Natural killer cell treated with Interleukin-12 subunit alpha and Interleukin-12 subunit beta and Interleukin-15 and Interleukin-18, amount 100 ng/mL, for 72 hours (primary cell): Measurements from ENCODE around the gene KRTAP23-1. TPM values are rescaled to one million over a fixed set of nuclear protein-coding genes. Genes with fewer than 3 reads are reported as not detected.

ENCODE experiments used
- ATAC-seq, 2 donors: fragments of 150-1000 bp; cut with Tn5 transposase in 1 of 2; sonication (Bioruptor Pico), chemical (Tn5 transposase) in 1 of 2; 2 replicates each; pipeline ENCODE4 v1.10.0; 2021
- DNase-seq: peaks from one replicate; pipeline ENCODE4 v3.0.0; 2022; ENCODE audit warnings: low spot score
- H3K27ac Mint-ChIP-seq, 2 donors: 1 replicate in 1 of 2; 2 replicates in 1 of 2; pipeline ENCODE4 v1.8.0; 2022; ENCODE audit warnings: mixed read lengths in 2 of 2, mild to moderate bottlenecking in 1 of 2, moderate library complexity in 1 of 2
- H3K27me3 Mint-ChIP-seq, 2 donors: 1 replicate in 1 of 2; 2 replicates in 1 of 2; pipeline ENCODE4 v1.8.0; 2022; ENCODE audit warnings: mixed read lengths in 2 of 2
- H3K36me3 Mint-ChIP-seq: one replicate; pipeline ENCODE4 v1.8.0; 2022; ENCODE audit warnings: mixed read lengths
- H3K4me1 Mint-ChIP-seq, 2 donors: 1 replicate in 1 of 2; 2 replicates in 1 of 2; pipeline ENCODE4 v1.8.0; 2022; ENCODE audit warnings: low read depth in 2 of 2, mixed read lengths in 2 of 2, mild to moderate bottlenecking in 1 of 2
- H3K4me3 Mint-ChIP-seq: one replicate; pipeline ENCODE4 v1.8.0; 2022; ENCODE audit warnings: mixed read lengths
- H3K9me3 Mint-ChIP-seq: 2 replicates; pipeline ENCODE4 v1.8.0; 2022; ENCODE audit warnings: mixed read lengths
- total RNA-seq, 2 donors: library from RNA; stranded (reverse); gene quantifications; one replicate each; pipeline ENCODE4 v1.2.3, GENCODE V29; 2022

Gene KRTAP23-1
- total RNA-seq, 2 donors from 2014 or later, result not detected

DNA sequence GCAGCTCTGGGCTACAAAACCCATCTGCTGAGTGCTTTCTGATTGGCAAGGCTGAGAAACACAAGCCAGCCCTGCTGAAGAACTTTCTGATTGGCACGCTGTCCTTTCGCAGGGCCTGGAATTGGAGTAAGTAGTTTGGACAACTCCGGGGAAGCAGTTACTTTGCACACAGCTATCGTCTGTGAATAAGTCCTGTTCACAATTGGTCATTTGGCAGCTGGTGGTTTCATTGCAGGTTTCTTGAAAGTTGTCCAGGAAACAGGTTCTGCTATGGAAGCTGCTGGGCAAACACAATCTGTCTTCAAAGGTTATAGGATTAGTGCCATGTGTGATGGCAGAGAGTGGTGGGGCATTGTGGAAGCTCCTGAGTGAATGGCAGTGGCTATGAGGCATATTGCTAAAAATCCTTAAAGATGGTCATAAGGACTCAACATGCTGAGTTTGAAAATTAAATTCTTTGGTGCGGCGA, 11.1 kb downstream of the KRTAP23-1 start, which contains the start of gene KRTAP27-1:
Gene KRTAP27-1 (minus strand): TSS at position 419 of the 469 bp plus-strand sequence. CDS start 26 bp downstream, at position 393.
- Mint-ChIP-seq H3K4me1 (no peaks in the 10 kb centered on the region), H3K27ac (no peak within 1 kb of the TSS), H3K4me3 (no peak within 1 kb of the TSS), H3K27me3 (no peaks in the 10 kb centered on the region), H3K36me3 (no peaks in the 10 kb centered on the region), H3K9me3 (no peaks in the 10 kb centered on the region)
- ATAC-seq (no peak), DNase-seq (no peak)

DNA sequence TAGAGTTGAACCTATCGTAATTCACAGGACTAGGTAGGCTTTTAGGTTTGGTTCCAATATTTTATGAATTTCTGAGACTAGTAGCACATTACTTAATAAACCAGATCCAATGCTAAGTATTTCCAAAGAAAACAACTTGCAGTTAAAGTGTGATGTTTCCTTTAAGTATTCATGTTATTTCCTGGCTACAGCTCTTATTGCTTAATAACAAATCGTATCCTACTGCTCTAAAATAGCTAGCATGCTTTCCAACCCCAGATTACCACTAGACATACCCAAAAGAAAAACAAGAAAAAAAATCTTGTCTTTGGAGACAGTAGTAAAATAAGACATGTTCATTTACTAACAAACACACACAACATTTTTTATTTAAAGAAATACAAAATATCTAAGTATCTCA, 11.8 kb downstream of the KRTAP23-1 start:
- Mint-ChIP-seq H3K4me3 (no peak overlapping the region), H3K27me3 (no peaks in the 10 kb centered on the region), H3K36me3 (no peaks in the 10 kb centered on the region), H3K9me3 (no peaks in the 10 kb centered on the region), H3K27ac (no peak overlapping the region), H3K4me1 (no peaks in the 10 kb centered on the region)
- no peak for ATAC-seq
- no peak for DNase-seq

- DNase-seq, result no peak
- no peaks in the 10 kb centered on the region for H3K4me1 Mint-ChIP-seq
- no peaks in the 10 kb centered on the region for H3K27me3 Mint-ChIP-seq
- no peak overlapping the region for H3K4me3 Mint-ChIP-seq
- H3K9me3 Mint-ChIP-seq, result no peaks in the 10 kb centered on the region
- no peaks in the 10 kb centered on the region for H3K36me3 Mint-ChIP-seq
- no peak overlapping the region for H3K27ac Mint-ChIP-seq
- no peak for ATAC-seq
Measured at GRCh38 chr21:30333736-30334135, 14.7 kb downstream of the KRTAP23-1 start.

DNA sequence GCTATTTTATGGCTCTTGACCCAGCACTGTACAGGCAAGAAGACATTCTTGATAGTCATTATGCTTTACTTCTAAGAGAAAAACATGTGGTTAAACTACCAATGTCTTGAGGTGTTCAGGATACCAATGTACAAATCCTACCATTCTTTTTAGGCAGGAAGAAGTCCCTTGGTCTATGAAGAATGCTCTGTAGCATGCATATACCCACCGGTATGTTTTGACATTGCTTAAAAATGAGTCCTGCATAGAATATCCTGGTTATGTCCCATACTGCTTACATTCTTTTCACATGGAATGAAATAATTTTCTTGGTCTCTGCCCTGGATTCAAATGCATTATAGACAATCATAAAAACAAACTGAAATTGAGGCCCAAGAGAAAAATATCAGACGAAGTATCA, 15.7 kb downstream of the KRTAP23-1 start:
- Mint-ChIP-seq H3K27me3 (no peaks in the 10 kb centered on the region), H3K4me1 (no peaks in the 10 kb centered on the region), H3K9me3 (no peaks in the 10 kb centered on the region), H3K36me3 (no peaks in the 10 kb centered on the region), H3K4me3 (no peak overlapping the region), H3K27ac (no peak overlapping the region)
- ATAC-seq (no peak), DNase-seq (no peak)

DNA sequence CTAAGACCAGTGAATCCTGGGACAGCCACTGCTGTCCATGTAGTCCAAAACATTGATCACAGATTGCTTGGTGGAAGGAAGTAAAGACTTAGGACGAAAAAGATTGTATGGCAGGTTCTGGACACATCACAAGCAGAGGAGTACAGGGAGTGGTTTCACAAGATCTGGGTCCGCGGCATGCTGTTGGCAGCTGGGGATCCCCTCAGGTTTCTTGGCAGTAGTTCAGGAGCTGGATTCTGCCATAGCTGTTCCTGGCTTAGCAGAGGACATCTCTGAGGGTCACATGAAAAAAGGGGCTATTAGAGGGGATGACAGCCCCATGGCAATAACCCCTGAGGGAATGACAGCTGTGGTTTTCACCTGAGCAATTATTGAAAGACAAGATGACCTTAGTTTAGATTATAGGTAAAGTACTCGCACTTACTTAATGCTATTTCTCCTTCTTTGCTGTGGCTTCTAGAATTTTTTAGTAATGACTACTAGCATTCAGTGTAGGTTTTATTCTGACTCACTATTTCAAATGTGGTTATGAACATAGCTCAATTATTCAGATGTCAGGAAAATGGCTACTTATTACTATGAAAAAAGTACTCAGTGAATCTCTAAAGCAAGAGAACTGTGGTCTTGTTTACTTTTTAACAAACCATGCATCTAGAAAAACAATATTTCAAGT, 19.1 kb downstream of the KRTAP23-1 start:
- H3K36me3 Mint-ChIP-seq, result no peaks in the 10 kb centered on the region
- H3K4me3 Mint-ChIP-seq, result no peak overlapping the region
- H3K9me3 Mint-ChIP-seq, result no peaks in the 10 kb centered on the region
- no peaks in the 10 kb centered on the region for H3K27me3 Mint-ChIP-seq
- DNase-seq (no peak), ATAC-seq (no peak)
- no peak overlapping the region for H3K27ac Mint-ChIP-seq
- no peaks in the 10 kb centered on the region for H3K4me1 Mint-ChIP-seq

DNA sequence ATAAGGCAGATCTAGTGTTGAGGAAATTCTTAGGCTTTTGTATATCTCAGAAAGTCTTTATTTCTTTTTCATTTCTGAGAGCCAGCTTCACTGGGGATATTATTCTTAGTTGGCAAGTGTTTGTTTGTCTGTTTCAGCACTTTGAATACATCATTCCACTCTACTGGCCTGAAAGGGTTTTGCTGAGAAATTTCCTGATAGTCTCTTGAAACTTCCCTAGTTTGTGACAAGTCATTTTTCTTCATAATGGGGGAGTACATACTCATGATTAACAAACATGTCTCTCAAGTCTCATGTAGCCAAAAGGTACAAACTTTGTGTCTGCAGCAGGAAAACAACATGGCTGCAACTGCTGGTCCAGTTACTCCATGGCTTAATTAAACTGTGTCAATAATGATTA, 22.0 kb downstream of the KRTAP23-1 start:
- no peaks in the 10 kb centered on the region for H3K4me1 Mint-ChIP-seq
- H3K27me3 Mint-ChIP-seq, result no peaks in the 10 kb centered on the region

GRCh38 chr21:30320215-30320614, 28.2 kb downstream of the KRTAP23-1 start, which contains the start of gene KRTAP26-1:
TSS of gene KRTAP26-1 (minus strand) at chr21:30320315. CDS start at chr21:30320035, 280 bp downstream.
- DNase-seq, result no peak
- Mint-ChIP-seq H3K27me3 (no peaks in the 10 kb centered on the region), H3K36me3 (no peaks in the 10 kb centered on the region), H3K27ac (no peak within 1 kb of the TSS), H3K9me3 (peaks cover 8% of the 10 kb centered on the region), H3K4me1 (no peaks in the 10 kb centered on the region), H3K4me3 (no peak within 1 kb of the TSS)
- no peak for ATAC-seq

More for the DNA sequence above, 22.0 kb downstream of the KRTAP23-1 start:
- no peaks in the 10 kb centered on the region for H3K9me3 Mint-ChIP-seq
- ATAC-seq (no peak), DNase-seq (no peak)
- no peaks in the 10 kb centered on the region for H3K36me3 Mint-ChIP-seq
- no peak overlapping the region for H3K4me3 Mint-ChIP-seq
- H3K27ac Mint-ChIP-seq, result no peak overlapping the region

DNA sequence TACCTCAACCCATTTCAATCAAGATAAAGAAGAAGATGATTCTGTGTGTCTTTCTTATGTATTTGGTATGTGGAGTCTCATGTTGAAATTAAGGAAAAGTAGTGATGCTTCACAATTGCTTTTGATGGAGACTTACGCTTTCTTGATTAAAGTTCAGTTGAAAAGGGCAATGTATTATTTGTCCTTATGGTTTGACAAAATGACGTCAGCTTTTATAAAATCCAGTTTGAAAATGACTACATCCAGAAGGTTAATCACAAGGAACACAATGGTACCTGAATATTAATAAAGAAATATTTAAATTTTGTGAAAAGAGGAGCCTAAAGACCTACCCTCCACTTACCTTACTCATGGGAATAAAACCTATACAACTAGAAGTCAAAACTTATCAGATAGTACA, 32.7 kb downstream of the KRTAP23-1 start:
- H3K9me3 Mint-ChIP-seq, result peaks cover 8% of the 10 kb centered on the region
- no peaks in the 10 kb centered on the region for H3K27me3 Mint-ChIP-seq
- no peak for DNase-seq
- ATAC-seq, result no peak
- H3K27ac Mint-ChIP-seq, result no peak overlapping the region
- no peak overlapping the region for H3K4me3 Mint-ChIP-seq
- H3K4me1 Mint-ChIP-seq, result no peaks in the 10 kb centered on the region
- H3K36me3 Mint-ChIP-seq, result no peaks in the 10 kb centered on the region

DNA sequence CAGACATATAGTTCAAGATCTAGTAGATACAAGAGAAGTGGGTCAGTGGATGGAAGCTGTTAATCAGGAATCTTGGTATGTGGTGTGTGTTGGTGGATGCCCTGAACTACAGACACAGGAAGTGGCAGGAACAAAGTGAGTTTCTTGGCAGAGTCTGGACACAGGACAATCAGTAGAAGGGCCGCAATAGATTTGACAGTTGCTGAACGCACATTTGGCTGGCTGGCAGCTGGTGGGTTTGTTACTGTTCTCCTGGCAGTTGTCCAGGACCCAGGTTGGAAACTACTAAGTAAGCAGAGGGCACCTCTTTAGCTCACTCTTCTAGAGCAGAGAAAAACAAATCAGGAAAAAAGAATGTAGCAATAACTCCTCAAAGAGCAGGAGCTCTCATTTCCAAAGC, 41.5 kb downstream of the KRTAP23-1 start:
- Mint-ChIP-seq H3K9me3 (peaks cover 4% of the 10 kb centered on the region), H3K4me1 (no peaks in the 10 kb centered on the region), H3K4me3 (no peak overlapping the region), H3K27me3 (no peaks in the 10 kb centered on the region), H3K27ac (no peak overlapping the region), H3K36me3 (no peaks in the 10 kb centered on the region)
- DNase-seq (no peak), ATAC-seq (no peak)

DNA sequence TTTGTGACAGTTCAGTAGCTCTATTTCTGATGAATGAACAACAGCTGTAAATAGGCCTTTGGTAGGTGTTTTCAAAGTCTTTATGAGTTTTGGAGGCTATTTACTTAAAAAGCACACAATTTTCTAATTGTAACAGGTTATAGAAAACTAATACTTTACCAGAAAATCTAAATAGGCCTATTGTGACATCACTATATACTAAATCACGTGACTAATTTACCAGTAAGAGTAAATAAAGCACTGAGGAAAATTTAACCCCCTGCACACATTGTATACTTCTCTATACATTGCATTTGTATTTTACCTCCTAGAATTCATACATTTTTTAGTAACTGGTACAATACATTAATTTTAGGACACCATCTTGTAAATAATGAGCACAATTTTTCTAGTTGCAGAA, 43.3 kb downstream of the KRTAP23-1 start:
- no peaks in the 10 kb centered on the region for H3K4me1 Mint-ChIP-seq
- DNase-seq (no peak), ATAC-seq (no peak)
- H3K27ac Mint-ChIP-seq, result no peak overlapping the region
- H3K36me3 Mint-ChIP-seq, result no peaks in the 10 kb centered on the region
- H3K27me3 Mint-ChIP-seq, result no peaks in the 10 kb centered on the region
- H3K4me3 Mint-ChIP-seq, result no peak overlapping the region
- H3K9me3 Mint-ChIP-seq, result peaks cover 4% of the 10 kb centered on the region

Other genes starting within 250 kb of the KRTAP23-1 start
- not detected for gene CLDN17, start 181.8 kb downstream of the KRTAP23-1 start, total RNA-seq
- not detected for gene CLDN8, start 132.5 kb downstream of the KRTAP23-1 start, total RNA-seq
- not detected for gene KRTAP24-1, start 65.7 kb downstream of the KRTAP23-1 start, total RNA-seq
- gene KRTAP25-1, start 59.1 kb downstream of the KRTAP23-1 start, total RNA-seq, result not detected
- not detected for gene KRTAP26-1, start 28.3 kb downstream of the KRTAP23-1 start, total RNA-seq
- not detected for gene KRTAP27-1, start 10.9 kb downstream of the KRTAP23-1 start, total RNA-seq
- not detected for gene KRTAP13-2, start 23.7 kb upstream of the KRTAP23-1 start, total RNA-seq
- not detected for gene KRTAP13-1, start 47.4 kb upstream of the KRTAP23-1 start, total RNA-seq
- gene KRTAP13-3, start 77.3 kb upstream of the KRTAP23-1 start, total RNA-seq, result not detected
- not detected for gene KRTAP13-4, start 81.6 kb upstream of the KRTAP23-1 start, total RNA-seq
- gene KRTAP15-1, start 91.7 kb upstream of the KRTAP23-1 start, total RNA-seq, result not detected
- not detected for gene KRTAP19-1, start 131.8 kb upstream of the KRTAP23-1 start, total RNA-seq
- gene KRTAP19-2, start 138.8 kb upstream of the KRTAP23-1 start, total RNA-seq, result not detected
- gene KRTAP19-3, start 143.4 kb upstream of the KRTAP23-1 start, total RNA-seq, result not detected
- not detected for gene KRTAP19-4, start 148.6 kb upstream of the KRTAP23-1 start, total RNA-seq
- not detected for gene KRTAP19-5, start 153.5 kb upstream of the KRTAP23-1 start, total RNA-seq
- not detected for gene KRTAP19-6, start 193.3 kb upstream of the KRTAP23-1 start, total RNA-seq
- gene KRTAP19-7, start 212.7 kb upstream of the KRTAP23-1 start, total RNA-seq, result not detected
- gene KRTAP22-2, start 241.8 kb upstream of the KRTAP23-1 start, total RNA-seq, result not detected
- gene KRTAP6-3, start 243.8 kb upstream of the KRTAP23-1 start, total RNA-seq, result not detected